Renal cortical epithelial cell (primary cell): ENCODE data around the gene IST1. TPM values are rescaled to one million over a fixed set of nuclear protein-coding genes. Genes with fewer than 3 reads are reported as not detected.

Experiments used
- DNase-seq: peaks from one replicate; pipeline ENCODE4 v3.0.0-alpha.2; 2011; ENCODE audit warnings: low read depth
- total RNA-seq: library from RNA; depleted of rRNA; stranded (reverse); fragments of >200 nt; gene quantifications from 2 replicates; pipeline ENCODE4 v1.2.3, GENCODE V29; 2014

IST1 gene
- total RNA-seq, 1 donor from 2014 or later: 302 TPM

DNA sequence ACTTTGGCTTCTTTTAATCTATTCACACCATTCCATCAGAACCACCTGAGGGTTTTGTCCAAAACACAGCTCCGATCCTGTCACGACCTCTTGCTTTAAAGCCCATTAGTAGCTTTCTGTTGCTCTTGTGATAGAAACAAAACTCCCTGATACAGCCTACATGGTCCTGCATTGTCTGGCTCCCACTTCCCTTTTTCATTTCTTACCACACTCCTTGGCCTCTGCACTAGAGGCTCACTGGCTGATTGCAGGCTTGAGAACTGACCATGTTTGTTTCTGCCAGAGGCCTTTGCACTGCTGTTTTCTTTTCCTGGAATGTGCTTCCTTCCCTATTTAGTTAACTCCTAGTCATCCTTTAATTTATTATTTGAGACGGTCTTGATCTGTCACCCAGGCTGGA, 23.7 kb downstream of the IST1 start:
- DNase-seq: no peak

DNA sequence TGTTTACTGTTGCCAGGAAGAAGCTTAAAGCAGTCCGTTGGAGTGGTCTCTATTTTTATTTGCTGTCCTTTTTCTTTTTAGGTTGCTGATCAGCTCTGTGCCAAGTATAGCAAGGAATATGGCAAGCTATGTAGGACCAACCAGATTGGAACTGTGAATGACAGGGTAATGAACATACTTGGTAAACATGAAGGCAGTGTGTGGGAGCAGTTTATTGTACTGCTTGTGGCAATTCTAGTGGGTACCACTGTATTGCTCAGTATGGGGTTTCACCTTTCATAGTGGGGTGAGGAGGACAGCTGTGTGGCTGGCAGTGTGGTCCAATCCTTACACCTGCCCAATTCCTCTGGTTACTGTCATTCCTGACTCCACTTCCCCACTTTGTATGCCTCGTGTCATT, 25.3 kb downstream of the IST1 start:
- DNase-seq: no peak

DNA sequence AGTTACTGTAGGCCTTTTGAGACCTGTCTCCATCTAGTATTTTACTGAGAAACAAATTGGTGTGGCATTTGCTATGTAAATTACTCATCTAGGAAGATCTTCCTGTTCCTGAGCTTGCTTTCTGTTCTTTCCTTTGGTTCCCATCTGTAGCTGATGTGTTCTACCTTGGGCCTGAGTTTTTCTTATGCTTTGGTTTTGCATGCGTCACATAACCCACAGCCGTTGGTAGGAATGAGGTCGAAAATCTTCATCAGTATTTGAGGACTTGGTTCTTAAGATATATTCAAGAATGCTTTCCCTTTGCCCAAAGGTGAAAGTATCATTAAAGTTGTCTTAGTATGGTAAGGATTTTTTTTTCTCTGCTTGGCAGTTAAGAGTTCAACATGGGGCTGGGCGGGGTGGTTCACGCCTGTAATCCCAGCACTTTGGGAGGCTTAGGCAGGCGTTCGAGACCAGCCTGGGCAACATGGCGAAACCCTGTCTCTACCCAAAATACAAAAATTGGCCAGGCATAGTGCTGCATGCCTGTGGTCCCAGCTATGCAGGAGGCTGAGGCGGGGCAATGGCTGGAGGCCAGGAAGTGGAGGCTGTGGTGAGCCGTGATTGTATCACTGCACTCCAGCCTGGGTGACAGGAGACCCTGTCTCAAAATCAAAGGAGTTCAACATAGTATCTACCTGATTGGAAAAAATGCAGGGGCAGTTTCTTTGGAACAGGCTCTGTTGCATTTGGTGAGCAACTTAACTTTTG, 28.8 kb downstream of the IST1 start:
- no peak for DNase-seq

DNA sequence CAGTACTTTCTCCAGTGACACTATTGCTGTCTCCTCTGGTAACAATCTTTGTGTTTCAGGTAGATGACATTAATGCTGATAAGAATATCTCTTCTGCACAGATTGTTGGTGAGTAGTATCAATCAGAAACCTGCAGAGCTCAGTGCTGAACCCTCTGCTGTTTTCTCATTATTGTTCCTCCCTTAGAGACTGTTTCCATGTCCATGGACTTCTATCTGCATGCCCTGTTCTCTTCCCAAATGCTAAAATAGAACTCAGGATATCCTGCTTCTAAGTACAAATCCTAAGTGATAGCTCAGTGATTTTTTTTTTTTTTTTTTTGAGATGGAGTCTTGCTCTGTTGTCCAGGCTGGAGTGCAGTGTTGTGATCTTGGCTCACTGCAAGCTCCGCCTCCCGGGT, 29.4 kb downstream of the IST1 start:
- no peak for DNase-seq

DNA sequence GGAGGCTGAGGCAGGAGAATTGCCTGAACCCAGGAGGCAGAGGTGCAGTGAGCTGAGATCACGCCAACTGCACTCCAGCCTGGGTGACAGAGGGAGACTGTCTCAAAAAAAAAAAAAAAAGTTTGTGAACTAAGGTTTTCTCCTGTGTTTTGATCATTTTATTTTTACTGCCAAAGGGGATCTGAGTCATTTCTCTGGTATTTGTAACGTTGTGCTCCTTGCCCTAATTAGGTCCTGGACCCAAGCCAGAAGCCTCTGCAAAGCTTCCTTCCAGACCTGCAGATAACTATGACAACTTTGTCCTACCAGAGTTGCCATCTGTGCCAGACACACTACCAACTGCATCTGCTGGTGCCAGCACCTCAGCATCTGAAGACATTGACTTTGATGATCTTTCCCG, 32.1 kb downstream of the IST1 start:
- peak; percentile 90 for DNase-seq

DNA sequence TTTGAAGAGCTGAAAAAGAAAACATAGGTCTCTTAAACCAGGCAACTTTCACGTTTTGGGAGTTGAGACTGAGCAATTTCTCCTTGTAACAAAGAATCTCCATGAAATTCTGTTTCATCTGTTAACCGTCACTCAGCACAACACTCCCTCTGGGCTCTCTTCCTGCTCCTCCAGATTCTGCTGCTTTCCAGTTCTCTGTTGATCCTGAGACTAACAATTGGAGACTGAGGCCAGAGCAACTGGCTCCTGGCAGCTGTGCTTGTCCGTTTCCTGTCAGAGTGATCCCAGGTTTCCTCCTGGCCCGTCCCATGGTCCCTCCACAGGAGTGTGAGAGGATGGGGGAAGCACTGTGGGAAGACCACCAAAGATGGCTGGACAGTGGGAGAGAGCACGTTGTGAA, 32.5 kb downstream of the IST1 start:
- no peak for DNase-seq

DNA sequence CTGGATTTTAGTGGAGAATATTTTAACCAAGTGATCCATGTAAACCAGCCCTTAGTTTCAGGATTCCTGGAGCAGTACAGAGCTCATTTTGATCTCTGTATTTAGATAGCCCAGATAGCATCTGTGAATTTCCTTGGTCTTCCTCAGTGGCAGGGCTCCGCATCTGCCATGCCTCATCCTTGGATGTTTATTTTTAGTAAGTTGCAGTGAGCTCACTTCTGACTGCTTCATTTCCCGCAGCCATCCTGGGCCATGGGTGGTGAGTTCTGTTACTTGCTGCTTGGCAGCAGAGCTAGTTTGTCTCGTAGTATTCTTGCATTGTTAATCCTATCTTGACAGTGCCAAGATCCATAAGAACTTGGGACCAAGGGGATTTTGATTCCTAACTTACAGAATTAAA, 33.7 kb downstream of the IST1 start:
- no peak for DNase-seq

DNA sequence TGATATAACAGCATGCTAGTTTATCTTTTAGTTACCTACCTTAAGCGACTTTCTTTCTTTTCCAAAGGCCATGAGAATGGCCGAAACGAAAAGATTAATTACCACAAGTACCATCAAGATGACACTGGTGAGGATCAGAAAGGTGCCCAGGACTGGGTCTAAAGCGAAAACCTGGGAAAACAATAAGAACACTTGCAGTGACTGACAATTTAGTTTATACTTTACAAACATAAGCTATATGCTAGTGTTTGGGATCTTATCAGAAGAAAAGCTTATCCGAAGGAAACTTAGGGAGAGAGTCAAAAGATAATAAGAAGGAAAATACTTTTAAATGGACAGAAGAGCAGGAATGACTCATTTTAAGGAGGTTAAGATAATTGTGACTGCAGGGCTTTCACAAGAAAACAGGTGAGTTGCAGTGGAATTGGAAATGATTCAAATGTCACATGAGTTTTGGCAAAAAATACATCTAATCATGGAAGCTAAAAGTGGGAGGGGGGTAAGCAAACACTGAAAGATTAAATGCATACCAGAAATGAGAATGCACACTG, 34.8 kb downstream of the IST1 start:
- DNase-seq: peak; percentile 18

DNA sequence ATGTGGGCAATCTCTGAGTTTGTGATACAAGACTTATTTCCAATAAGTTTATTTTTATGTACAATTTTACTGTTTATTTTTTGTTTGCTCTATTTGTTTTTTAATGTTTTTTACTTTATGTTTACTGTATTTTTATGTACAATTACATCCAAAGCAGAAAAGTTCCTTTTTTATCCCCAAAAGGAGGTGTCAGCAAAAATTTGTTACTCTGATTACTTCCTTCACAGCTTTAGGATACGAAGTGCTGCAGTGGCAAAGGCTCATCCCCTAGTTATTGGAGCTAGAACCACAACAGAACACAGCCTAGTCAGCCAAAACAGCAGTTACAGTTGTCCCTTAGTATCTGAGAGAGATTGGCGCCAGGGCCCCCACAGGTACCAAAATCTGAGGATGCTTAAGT, 35.7 kb downstream of the IST1 start:
- DNase-seq: no peak

DNA sequence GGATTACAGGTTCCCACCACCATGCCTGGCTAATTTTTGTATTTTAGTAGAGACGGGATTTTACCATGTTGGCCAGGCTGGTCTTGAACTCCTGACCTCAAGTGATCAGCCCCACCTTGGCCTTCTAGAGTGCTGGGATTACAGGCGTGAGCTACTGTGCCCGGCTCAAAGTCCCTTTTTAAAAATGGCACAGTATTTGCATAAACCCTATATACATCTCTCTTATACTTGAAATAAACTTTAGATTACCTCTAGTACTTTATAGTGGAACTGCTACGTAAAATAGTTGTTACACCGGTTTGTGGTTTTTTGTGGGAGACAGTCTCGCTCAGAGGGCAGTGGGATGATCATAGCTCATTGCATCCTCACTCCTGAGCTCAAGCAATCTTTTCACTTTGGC, 36.3 kb downstream of the IST1 start:
- DNase-seq: no peak

DNA sequence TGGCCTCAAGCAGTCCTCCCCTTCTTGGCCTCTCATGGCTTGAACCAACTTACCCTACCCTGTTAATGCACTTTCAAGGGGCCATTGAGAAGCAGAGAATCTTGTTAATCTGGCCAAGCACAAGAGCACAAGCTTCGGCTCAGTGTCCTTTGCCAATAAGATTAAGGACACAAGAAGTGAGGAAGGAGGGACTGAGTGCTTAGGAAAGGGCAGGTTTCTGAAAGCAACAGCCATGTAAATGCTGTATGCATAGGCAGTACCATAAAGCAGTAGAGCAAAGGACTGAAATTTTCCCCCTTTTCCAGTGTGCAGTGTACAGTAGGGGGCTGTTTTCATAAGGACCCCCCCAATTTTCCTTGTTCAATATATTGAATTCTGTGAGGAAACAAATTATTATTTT, 37.7 kb downstream of the IST1 start:
- no peak for DNase-seq

DNA sequence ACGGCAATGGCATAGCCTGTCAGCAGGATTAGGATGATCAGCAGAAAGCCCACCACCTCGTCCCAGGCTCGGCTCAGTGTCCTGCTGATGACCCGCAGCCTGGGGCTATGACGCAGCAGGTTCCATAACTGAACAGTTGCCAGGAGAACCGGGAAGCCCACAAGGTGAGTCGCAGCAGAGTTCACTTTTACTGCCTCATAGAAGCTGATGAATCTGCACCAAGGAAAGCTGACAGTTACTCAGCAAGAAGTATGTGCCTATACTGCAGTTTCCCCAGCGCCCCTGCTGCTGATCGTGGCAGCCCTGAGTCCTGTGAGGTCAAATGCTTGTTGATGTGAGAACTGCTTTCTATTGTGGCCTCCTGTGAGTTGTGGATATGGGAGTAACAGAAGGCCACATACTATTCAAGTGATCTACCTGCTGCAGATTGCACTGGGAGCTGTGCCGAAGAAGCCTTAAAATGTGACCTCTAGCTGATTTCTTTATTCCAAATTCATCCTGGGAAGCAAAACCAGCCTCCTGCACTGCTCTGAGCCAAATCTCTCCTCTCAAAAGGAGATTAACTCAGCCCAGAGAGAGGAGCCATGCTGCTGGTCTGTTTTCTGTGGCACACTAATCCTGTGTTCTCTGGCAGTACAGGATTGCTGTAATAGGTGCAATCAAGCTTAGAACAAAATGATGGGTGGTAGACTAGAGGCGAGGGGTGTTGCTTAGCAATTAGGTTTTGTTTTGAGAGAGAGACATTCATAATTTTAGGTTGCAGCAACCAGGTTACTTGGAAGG, 38.8 kb downstream of the IST1 start:
- DNase-seq: peak; percentile 70

DNA sequence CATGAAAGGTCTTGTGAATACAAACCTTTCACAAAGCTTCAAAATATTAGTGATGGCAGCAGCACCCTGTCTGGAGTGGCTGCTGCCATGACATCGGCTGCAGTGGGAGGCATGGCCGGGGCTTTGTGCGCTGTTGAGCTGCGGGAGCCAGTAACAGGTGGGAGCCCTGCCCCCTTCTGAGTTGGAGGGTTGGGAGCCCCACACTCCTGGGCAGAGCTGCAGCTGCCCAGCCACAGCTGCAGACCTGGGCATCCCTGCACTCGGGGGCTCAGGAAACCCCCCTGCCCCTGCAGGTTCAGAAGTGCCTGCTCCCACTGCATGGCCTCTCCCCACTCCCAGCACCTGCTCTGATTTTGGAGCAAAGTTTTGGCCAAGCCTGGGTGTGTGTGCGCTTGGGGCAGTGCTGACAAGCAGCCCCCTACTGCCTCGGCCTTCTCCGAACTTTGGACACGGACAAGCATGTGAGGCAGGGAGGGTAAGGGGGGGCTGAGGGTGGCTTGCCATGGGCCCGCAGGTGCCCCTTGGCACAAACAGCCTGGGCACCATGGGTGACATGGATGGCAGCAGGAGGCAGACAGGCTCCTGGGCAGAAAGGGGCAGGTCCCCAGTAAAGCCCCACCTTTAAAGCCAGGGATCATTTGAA, 42.7 kb downstream of the IST1 start:
- DNase-seq: no peak

DNA sequence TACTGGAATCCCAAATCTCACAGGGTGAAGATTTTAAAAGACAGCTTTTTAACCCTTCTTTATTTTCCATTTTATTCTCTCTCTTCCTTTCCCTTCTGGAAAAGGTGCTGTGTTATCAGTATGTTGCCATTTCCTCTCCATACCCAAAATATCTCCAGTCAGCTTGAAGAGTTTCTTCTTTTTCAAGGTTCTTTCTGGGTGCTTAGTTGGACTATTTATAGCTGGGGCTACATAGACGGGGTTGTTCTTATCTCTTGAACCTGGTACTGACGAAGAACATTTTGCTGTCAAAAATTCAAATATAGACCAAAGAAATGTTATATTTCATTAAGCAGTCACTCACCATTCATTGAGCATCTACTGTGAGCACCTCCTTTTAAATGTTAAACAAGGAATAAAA, 48.6 kb downstream of the IST1 start:
- no peak for DNase-seq

DNA sequence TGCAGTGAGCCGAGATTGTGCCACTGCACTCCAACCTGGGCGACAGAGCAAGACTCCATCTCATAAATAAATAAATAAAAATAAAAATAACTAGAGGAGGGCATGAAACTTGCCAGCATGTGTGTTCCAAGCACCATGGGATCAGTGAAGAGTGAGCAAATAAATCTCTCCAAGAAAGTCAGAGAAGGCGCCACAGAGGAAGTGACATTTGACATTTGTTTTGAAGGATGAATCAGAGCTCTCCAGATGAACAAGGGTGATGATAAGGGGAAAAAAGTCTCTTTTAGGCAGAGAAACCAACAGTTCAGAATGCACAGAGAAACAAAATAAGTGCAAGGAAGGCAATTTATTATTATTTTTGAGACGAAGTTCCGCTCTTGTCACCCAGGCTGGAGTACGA, 50.3 kb downstream of the IST1 start:
- DNase-seq: no peak

DNA sequence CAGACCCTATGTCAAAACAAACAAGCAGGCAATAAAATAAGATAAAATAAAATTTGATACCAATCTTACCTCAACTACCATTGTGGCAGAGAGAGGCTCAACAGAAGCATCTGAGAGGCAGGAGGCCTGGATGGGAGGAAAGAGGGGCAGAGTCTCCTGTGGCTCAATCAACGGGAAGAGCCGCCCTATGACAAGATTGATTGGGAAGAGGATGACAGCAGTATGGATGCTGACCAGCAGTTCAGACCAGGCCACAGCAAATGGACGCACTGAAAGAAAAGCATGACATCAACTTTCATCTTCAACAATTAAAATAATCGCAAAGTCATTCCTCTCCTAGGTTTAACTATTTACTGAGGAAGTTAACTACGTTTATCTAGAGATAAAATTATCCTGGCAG, 57.5 kb downstream of the IST1 start:
- no peak for DNase-seq

DNA sequence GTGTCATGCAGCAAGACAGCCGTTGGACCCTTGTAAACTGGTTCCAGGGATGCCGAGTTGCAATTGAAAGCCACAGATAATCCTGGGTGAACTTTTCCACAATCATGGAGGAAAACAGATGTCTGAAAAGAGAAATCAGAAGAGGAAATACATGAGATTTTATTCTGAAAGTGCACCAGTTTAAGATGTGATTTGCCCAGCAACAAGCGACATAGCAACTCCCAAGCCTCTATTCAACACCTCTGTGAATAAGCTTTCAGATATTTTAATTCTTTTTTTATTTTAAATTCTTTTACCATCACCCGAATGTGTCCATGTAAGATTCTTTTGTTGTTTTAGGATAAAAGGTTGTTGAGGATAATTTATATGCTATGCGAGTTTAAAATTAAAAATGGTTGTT, 58.8 kb downstream of the IST1 start:
- DNase-seq: no peak

DNA sequence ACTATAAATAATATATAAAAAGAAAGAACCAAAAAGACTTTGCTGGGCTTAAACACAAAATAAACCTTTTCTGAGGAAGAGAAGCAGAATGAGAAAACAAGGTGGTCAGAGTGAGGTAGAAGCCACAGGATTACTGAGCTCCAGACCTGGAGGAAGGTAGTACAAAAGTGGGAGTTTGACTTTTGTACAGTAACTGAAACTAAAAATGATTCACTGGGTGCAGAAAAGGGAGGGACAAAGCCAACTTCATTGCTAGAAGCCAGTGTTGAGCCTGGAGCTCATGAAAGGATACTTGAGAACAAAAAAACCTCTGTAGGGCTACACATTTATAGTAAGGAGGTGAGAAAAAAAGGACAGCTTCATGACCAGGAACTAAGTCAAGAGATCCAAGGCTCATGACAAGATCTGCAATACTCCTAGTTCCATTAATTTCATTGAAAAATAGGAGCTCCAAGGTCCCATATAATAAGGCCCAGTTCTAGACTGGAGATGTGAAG, 59.4 kb downstream of the IST1 start:
- DNase-seq: no peak

DNA sequence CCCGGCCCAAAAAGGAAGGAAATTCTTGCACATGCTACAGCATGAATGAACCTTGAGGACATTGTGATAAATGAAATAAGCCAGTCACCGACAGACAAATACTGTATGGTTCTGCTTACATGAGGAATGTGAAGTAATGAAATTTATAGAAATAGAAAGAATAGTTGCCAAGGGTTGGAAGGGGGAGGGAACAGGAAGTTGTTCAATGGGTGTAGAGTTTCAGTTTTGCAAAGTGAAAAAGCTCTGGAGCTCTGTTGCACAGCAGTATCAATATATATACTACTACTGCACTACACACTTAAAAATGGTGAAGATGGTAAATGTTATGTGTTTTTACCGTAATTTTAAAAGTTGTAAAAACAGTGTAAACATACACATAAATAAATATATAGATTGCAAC, 61.2 kb downstream of the IST1 start:
- DNase-seq: no peak

DNA sequence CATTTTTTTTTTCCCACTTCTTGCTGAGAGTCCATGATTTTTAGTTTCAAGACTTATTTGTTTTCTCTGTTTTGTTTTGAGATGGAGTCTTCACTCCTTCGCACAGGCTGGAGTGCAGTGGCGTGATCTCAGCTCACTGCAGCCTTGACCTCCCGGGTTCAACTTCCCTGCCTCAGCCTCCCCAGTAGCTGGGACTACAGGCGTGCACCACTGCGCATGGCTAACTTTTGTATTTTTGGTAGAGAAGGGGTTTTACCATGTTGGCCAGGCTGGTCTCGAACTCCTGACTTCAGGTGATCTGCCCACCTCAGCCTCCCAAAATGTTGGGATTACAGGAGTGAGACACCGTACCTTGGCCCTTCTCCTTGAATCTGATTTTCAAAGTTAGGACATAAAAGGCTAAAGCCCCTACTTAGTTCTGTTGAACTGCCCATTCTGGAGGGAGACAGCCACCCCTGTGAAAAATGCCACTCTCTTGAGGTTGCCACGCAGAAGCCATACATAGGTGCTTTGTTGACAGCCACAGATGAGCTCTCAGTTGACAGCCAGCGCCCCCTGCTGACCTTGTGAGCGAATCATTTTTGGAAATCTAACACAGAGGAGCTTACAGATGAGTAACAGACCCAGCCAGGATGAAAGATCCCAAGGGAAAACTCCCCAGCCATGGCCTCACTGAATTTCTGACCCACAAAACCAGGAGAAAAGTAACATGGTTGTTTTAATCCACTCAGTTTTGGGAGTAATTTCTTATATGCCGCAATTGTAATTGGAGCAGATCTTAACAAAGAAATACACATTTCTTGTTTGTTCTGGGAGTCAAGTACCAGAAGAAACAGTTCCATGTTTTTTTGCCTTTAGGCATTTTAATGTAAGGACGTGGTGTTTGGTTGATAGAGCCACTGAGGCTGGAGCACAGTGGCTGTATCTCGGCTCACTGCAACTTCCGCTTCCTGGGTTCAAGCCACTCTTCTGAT, 66.0 kb downstream of the IST1 start:
- peak; percentile 77 for DNase-seq

DNA sequence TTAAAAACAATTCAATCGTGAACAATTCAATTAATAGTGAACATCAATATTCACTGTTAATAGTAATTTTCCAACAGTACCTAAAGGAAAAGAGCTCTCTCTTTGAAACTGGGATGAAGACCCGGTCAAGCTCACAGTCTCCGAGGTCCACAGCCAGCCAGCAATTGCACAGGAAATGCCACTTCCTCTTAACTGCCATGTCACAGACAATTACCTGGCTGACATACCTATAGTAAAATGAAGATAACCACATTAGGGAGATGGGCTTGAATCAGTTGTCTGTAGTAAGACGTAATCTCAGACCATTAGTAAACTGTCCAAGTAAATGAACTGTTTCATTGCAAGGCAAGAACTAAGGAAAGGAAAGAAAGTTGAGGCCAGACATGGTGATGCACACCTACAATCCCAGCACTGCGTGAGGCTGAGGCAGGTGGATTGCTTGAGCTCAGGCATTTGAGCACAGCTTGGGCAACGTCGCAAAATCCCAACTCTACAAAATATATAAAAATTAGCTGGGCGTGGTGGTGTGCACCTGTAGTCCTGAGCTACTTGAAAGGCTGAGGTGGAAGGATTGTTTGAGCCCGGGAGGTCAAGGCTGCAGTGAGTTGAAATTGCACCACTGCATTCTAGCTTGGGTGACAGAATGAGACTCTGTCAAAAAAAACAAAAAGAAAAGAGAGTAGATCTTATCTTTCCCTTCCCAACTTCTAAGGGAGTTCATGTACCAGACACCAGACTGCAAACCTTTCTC, 68.0 kb downstream of the IST1 start:
- DNase-seq: no peak
